Measurements from ENCODE around the gene ARHGAP44.

DNA sequence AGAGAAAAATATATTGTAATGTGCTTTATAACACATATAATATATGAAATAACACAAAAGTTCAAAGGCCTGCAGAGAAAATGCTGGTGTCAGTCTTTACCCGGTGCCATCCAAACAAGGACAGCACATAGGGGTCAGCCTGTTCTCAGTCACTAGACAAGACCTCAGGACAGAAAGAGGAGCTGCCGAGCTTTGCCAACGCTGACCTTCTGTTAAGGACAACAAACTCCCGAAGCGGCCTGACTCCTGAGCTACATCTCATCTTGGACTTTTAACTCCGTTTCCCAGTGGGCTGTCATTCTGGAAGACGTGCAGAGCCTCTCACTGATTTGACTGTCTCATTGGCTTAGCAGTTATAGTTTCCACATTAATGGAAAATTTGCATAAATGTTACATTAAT is 221.7 kb downstream of the ARHGAP44 start:
- TF ChIP-seq, protein P1, sequence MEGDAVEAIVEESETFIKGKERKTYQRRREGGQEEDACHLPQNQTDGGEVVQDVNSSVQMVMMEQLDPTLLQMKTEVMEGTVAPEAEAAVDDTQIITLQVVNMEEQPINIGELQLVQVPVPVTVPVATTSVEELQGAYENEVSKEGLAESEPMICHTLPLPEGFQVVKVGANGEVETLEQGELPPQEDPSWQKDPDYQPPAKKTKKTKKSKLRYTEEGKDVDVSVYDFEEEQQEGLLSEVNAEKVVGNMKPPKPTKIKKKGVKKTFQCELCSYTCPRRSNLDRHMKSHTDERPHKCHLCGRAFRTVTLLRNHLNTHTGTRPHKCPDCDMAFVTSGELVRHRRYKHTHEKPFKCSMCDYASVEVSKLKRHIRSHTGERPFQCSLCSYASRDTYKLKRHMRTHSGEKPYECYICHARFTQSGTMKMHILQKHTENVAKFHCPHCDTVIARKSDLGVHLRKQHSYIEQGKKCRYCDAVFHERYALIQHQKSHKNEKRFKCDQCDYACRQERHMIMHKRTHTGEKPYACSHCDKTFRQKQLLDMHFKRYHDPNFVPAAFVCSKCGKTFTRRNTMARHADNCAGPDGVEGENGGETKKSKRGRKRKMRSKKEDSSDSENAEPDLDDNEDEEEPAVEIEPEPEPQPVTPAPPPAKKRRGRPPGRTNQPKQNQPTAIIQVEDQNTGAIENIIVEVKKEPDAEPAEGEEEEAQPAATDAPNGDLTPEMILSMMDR (conservative IDR thresholded peaks at IDR 0.05): no peak
- TF ChIP-seq ZFX (IDR thresholded peaks at IDR 0.05): no peak
